ENCODE data around the gene SLC9A5.
A peak's percentile ranks its signal among the peaks of the same experiment; 100 is the strongest.

The SLC9A5 gene

GRCh38 chr16:67215706-67216105, 33.1 kb upstream of the SLC9A5 start:
- Histone ChIP-seq H3K4me3 (ENCODE audit: low read depth, low read length) (no peak overlapping the region), H3K36me3 (ENCODE audit: insufficient read depth, low read length) (no peaks in the 10 kb centered on the region), H2AFZ (ENCODE audit: low read length, unreplicated experiment) (no peak overlapping the region), H3K27me3 (ENCODE audit: insufficient read depth, low read length) (no peaks in the 10 kb centered on the region), H3K27ac (ENCODE audit: low read depth, low read length) (no peak overlapping the region), H3K79me2 (ENCODE audit: control insufficient read depth, insufficient read depth, low read length, unreplicated experiment) (no peaks in the 10 kb centered on the region), H3K4me1 (ENCODE audit: control insufficient read depth, insufficient read depth, low read length, unreplicated experiment) (peaks cover 7% of the 10 kb centered on the region)

- Histone ChIP-seq H3K4me3 (ENCODE audit: low read depth, low read length) (no peak overlapping the region), H3K79me2 (ENCODE audit: control insufficient read depth, insufficient read depth, low read length, unreplicated experiment) (no peaks in the 10 kb centered on the region), H3K27ac (ENCODE audit: low read depth, low read length) (no peak overlapping the region), H3K4me1 (ENCODE audit: control insufficient read depth, insufficient read depth, low read length, unreplicated experiment) (peaks cover 7% of the 10 kb centered on the region), H3K27me3 (ENCODE audit: insufficient read depth, low read length) (no peaks in the 10 kb centered on the region), H3K36me3 (ENCODE audit: insufficient read depth, low read length) (no peaks in the 10 kb centered on the region), H2AFZ (ENCODE audit: low read length, unreplicated experiment) (no peak overlapping the region)
Measured at GRCh38 chr16:67216612-67217490, 31.9 kb upstream of the SLC9A5 start.

- Histone ChIP-seq H3K36me3 (ENCODE audit: insufficient read depth, low read length) (no peaks in the 10 kb centered on the region), H3K4me3 (ENCODE audit: low read depth, low read length) (no peak overlapping the region), H3K79me2 (ENCODE audit: control insufficient read depth, insufficient read depth, low read length, unreplicated experiment) (peaks cover 27% of the 10 kb centered on the region), H3K27me3 (ENCODE audit: insufficient read depth, low read length) (no peaks in the 10 kb centered on the region), H3K4me1 (ENCODE audit: control insufficient read depth, insufficient read depth, low read length, unreplicated experiment) (peaks cover 22% of the 10 kb centered on the region), H2AFZ (ENCODE audit: low read length, unreplicated experiment) (no peak overlapping the region), H3K27ac (ENCODE audit: low read depth, low read length) (no peak overlapping the region)
Measured at GRCh38 chr16:67223992-67224391, 24.8 kb upstream of the SLC9A5 start.

GRCh38 chr16:67226295-67226803, 22.4 kb upstream of the SLC9A5 start:
- Histone ChIP-seq H3K27ac (ENCODE audit: low read depth, low read length) (peak overlapping the region; percentile 2; the same call in 1 of the 2 replicates), H3K4me1 (ENCODE audit: control insufficient read depth, insufficient read depth, low read length, unreplicated experiment) (peaks cover 22% of the 10 kb centered on the region), H3K4me3 (ENCODE audit: low read depth, low read length) (peak overlapping the region; percentile 96), H3K79me2 (ENCODE audit: control insufficient read depth, insufficient read depth, low read length, unreplicated experiment) (peaks cover 27% of the 10 kb centered on the region), H3K36me3 (ENCODE audit: insufficient read depth, low read length) (0 out of 2 replicates have a peak, but pooled peaks cover 6% of the 10 kb centered on the region), H2AFZ (ENCODE audit: low read length, unreplicated experiment) (peak overlapping the region; percentile 83), H3K27me3 (ENCODE audit: insufficient read depth, low read length) (no peaks in the 10 kb centered on the region)

- peaks cover 22% of the 10 kb centered on the region for H3K4me1 ChIP-seq (ENCODE audit: control insufficient read depth, insufficient read depth, low read length, unreplicated experiment)
- peaks cover 11% of the 10 kb centered on the region; the same call in 1 of the 2 replicates for H3K36me3 ChIP-seq (ENCODE audit: insufficient read depth, low read length)
- peak within 1 kb of the TSS; percentile 83 for H2AFZ ChIP-seq (ENCODE audit: low read length, unreplicated experiment)
- H3K27me3 ChIP-seq (ENCODE audit: insufficient read depth, low read length) = no peaks in the 10 kb centered on the region
- H3K79me2 ChIP-seq (ENCODE audit: control insufficient read depth, insufficient read depth, low read length, unreplicated experiment) = peaks cover 30% of the 10 kb centered on the region
- H3K4me3 ChIP-seq (ENCODE audit: low read depth, low read length) = peak within 1 kb of the TSS; percentile 96
- H3K27ac ChIP-seq (ENCODE audit: low read depth, low read length) = peak within 1 kb of the TSS; percentile 72
Measured at GRCh38 chr16:67226804-67227566, 21.8 kb upstream of the SLC9A5 start, which contains the start of gene TMEM208. TMEM208 (plus strand) TSS chr16:67227130; CDS start chr16:67227219, 89 bp downstream.

GRCh38 chr16:67227567-67227921, 21.2 kb upstream of the SLC9A5 start:
- H3K27ac ChIP-seq (ENCODE audit: low read depth, low read length) = peak overlapping the region; percentile 72
- H3K36me3 ChIP-seq (ENCODE audit: insufficient read depth, low read length) = peaks cover 11% of the 10 kb centered on the region; the same call in 1 of the 2 replicates
- peaks cover 30% of the 10 kb centered on the region for H3K79me2 ChIP-seq (ENCODE audit: control insufficient read depth, insufficient read depth, low read length, unreplicated experiment)
- no peak overlapping the region for H2AFZ ChIP-seq (ENCODE audit: low read length, unreplicated experiment)
- H3K27me3 ChIP-seq (ENCODE audit: insufficient read depth, low read length) = no peaks in the 10 kb centered on the region
- H3K4me3 ChIP-seq (ENCODE audit: low read depth, low read length) = peak overlapping the region; percentile 96
- peaks cover 22% of the 10 kb centered on the region for H3K4me1 ChIP-seq (ENCODE audit: control insufficient read depth, insufficient read depth, low read length, unreplicated experiment)

GRCh38 chr16:67228034-67228785, 20.6 kb upstream of the SLC9A5 start:
- H3K4me3 ChIP-seq (ENCODE audit: low read depth, low read length) = peak overlapping the region; percentile 96
- H3K36me3 ChIP-seq (ENCODE audit: insufficient read depth, low read length) = peaks cover 11% of the 10 kb centered on the region; the same call in 1 of the 2 replicates
- peak overlapping the region; percentile 72; the same call in 1 of the 2 replicates for H3K27ac ChIP-seq (ENCODE audit: low read depth, low read length)
- no peaks in the 10 kb centered on the region for H3K27me3 ChIP-seq (ENCODE audit: insufficient read depth, low read length)
- no peak overlapping the region for H2AFZ ChIP-seq (ENCODE audit: low read length, unreplicated experiment)
- H3K79me2 ChIP-seq (ENCODE audit: control insufficient read depth, insufficient read depth, low read length, unreplicated experiment) = peaks cover 30% of the 10 kb centered on the region
- peaks cover 22% of the 10 kb centered on the region for H3K4me1 ChIP-seq (ENCODE audit: control insufficient read depth, insufficient read depth, low read length, unreplicated experiment)

GRCh38 chr16:67228905-67229304, 19.9 kb upstream of the SLC9A5 start:
- Histone ChIP-seq H3K36me3 (ENCODE audit: insufficient read depth, low read length) (peaks cover 11% of the 10 kb centered on the region; the same call in 1 of the 2 replicates), H3K79me2 (ENCODE audit: control insufficient read depth, insufficient read depth, low read length, unreplicated experiment) (peaks cover 30% of the 10 kb centered on the region), H3K4me1 (ENCODE audit: control insufficient read depth, insufficient read depth, low read length, unreplicated experiment) (peaks cover 22% of the 10 kb centered on the region), H2AFZ (ENCODE audit: low read length, unreplicated experiment) (no peak overlapping the region), H3K27me3 (ENCODE audit: insufficient read depth, low read length) (no peaks in the 10 kb centered on the region), H3K4me3 (ENCODE audit: low read depth, low read length) (no peak overlapping the region; the same call in 1 of the 2 replicates), H3K27ac (ENCODE audit: low read depth, low read length) (no peak overlapping the region)

GRCh38 chr16:67229906-67230808, 18.6 kb upstream of the SLC9A5 start:
- Histone ChIP-seq H3K79me2 (ENCODE audit: control insufficient read depth, insufficient read depth, low read length, unreplicated experiment) (peaks cover 28% of the 10 kb centered on the region), H3K27ac (ENCODE audit: low read depth, low read length) (no peak overlapping the region), H3K27me3 (ENCODE audit: insufficient read depth, low read length) (no peaks in the 10 kb centered on the region), H3K36me3 (ENCODE audit: insufficient read depth, low read length) (peaks cover 19% of the 10 kb centered on the region; the same call in 1 of the 2 replicates), H3K4me1 (ENCODE audit: control insufficient read depth, insufficient read depth, low read length, unreplicated experiment) (peaks cover 20% of the 10 kb centered on the region), H2AFZ (ENCODE audit: low read length, unreplicated experiment) (no peak overlapping the region), H3K4me3 (ENCODE audit: low read depth, low read length) (no peak overlapping the region)
